ENCODE results near the gene KCNIP1.

DNA sequence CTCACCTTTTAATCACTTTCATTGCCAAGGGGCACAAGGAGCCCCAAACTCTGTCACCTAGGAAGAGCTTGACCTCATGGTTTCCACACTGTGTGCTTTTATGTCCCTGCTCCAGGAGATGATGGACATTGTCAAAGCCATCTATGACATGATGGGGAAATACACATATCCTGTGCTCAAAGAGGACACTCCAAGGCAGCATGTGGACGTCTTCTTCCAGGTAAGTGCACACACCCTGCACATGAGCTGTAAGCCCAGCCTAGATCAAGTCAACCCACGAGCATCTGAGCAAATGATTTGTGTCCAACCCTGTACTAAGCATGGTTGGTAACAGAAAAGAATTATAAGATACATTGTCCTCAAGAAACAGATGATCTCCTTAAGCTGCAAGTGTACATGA is 228.9 kb downstream of the KCNIP1 start:
- TF ChIP-seq, protein P1, sequence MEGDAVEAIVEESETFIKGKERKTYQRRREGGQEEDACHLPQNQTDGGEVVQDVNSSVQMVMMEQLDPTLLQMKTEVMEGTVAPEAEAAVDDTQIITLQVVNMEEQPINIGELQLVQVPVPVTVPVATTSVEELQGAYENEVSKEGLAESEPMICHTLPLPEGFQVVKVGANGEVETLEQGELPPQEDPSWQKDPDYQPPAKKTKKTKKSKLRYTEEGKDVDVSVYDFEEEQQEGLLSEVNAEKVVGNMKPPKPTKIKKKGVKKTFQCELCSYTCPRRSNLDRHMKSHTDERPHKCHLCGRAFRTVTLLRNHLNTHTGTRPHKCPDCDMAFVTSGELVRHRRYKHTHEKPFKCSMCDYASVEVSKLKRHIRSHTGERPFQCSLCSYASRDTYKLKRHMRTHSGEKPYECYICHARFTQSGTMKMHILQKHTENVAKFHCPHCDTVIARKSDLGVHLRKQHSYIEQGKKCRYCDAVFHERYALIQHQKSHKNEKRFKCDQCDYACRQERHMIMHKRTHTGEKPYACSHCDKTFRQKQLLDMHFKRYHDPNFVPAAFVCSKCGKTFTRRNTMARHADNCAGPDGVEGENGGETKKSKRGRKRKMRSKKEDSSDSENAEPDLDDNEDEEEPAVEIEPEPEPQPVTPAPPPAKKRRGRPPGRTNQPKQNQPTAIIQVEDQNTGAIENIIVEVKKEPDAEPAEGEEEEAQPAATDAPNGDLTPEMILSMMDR (IDR thresholded peaks at IDR 0.05), result no peak
- no peak for TF ChIP-seq POLR2A (IDR thresholded peaks at IDR 0.05)
